SK-N-SH treated with all-trans-retinoic acid at 6 μM for 48 hours (cell line): Measurements from ENCODE around the gene LYPD6B.

Experiments used
- ATAC-seq: fragments of 200-7000 bp; cut with Tn5 transposase; 3 replicates; pipeline ENCODE4 v1.9.1; 2020; ENCODE audit warnings: mild to moderate bottlenecking, moderate library complexity
- ARNTL ChIP-seq: fragments of 450-650 bp; formaldehyde crosslinking; IDR thresholded peaks from 2 replicates; pipeline ENCODE4 v1.5.0; 2020; ENCODE audit warnings: low read depth, mild to moderate bottlenecking, moderate library complexity, borderline replicate concordance
- BACH2 ChIP-seq: fragments of 250-450 bp; sonication (Bioruptor Pico); IDR thresholded peaks from 2 replicates; pipeline ENCODE4 v1.9.0; 2021; ENCODE audit warnings: mild to moderate bottlenecking, borderline replicate concordance
- CSDC2 ChIP-seq: fragments of 250-450 bp; sonication (Bioruptor Pico); IDR thresholded peaks from 2 replicates; pipeline ENCODE4 v1.5.0; 2020; ENCODE audit warnings: mild to moderate bottlenecking, moderate library complexity
- ESRRG ChIP-seq: fragments of 250-450 bp; sonication (Bioruptor Pico); IDR thresholded peaks from 2 replicates; pipeline ENCODE4 v1.6.1; 2021; ENCODE audit warnings: mild to moderate bottlenecking
- GLIS3 ChIP-seq: fragments of 250-450 bp; sonication (Bioruptor Pico); IDR thresholded peaks from 2 replicates; pipeline ENCODE4 v1.5.0; 2020; ENCODE audit warnings: mild to moderate bottlenecking, moderate library complexity
- ISL1 ChIP-seq: fragments of 250-450 bp; sonication (Bioruptor Pico); IDR thresholded peaks from 2 replicates; pipeline ENCODE4 v2.1.2; 2022; ENCODE audit warnings: mild to moderate bottlenecking, moderate library complexity
- OSR1 ChIP-seq: fragments of 250-450 bp; sonication (Bioruptor Pico); IDR thresholded peaks from 2 replicates; pipeline ENCODE4 v1.8.0; 2022; ENCODE audit warnings: moderate library complexity, mild to moderate bottlenecking, inconsistent platforms
- PPARA ChIP-seq: fragments of 250-450 bp; sonication (Bioruptor Pico); IDR thresholded peaks from 2 replicates; pipeline ENCODE4 v1.5.0; 2020; ENCODE audit warnings: mild to moderate bottlenecking, borderline replicate concordance
- RARB ChIP-seq: fragments of 250-450 bp; sonication (Bioruptor Pico); IDR thresholded peaks from 2 replicates; pipeline ENCODE4 v1.8.0; 2021; ENCODE audit warnings: mild to moderate bottlenecking, moderate library complexity
- SNAI2 ChIP-seq: fragments of 250-450 bp; sonication (Bioruptor Pico); IDR thresholded peaks from 2 replicates; pipeline ENCODE4 v1.5.0; 2020; ENCODE audit warnings: mild to moderate bottlenecking, moderate library complexity
- TCF4 ChIP-seq: fragments of 250-450 bp; sonication (Bioruptor Pico); IDR thresholded peaks from 2 replicates; pipeline ENCODE4 v1.8.0; 2021; ENCODE audit warnings: mild to moderate bottlenecking, moderate library complexity, borderline replicate concordance
- TOX ChIP-seq: fragments of 250-450 bp; sonication (Bioruptor Pico); IDR thresholded peaks from 2 replicates; pipeline ENCODE4 v1.8.0; 2021; ENCODE audit warnings: mild to moderate bottlenecking, moderate library complexity, borderline replicate concordance
- ZFP3 ChIP-seq: fragments of 250-450 bp; sonication (Bioruptor Pico); IDR thresholded peaks from 2 replicates; pipeline ENCODE4 v1.5.0; 2020; ENCODE audit warnings: mild to moderate bottlenecking, moderate library complexity
- ZFP30 ChIP-seq: fragments of 450-650 bp; formaldehyde crosslinking; IDR thresholded peaks from 2 replicates; pipeline ENCODE4 v1.5.0; 2022; ENCODE audit warnings: mild to moderate bottlenecking, moderate library complexity
- ZNF565 ChIP-seq: fragments of 450-650 bp; formaldehyde crosslinking; conservative IDR thresholded peaks from 2 replicates; pipeline ENCODE4 v1.5.0; 2020; ENCODE audit warnings: low read depth, mild to moderate bottlenecking, moderate library complexity
- ZNF70 ChIP-seq: fragments of 450-650 bp; formaldehyde crosslinking; IDR thresholded peaks from 2 replicates; pipeline ENCODE4 v1.5.0; 2020; ENCODE audit warnings: mild to moderate bottlenecking, moderate library complexity
- ZNF8 ChIP-seq: fragments of 450-650 bp; formaldehyde crosslinking; IDR thresholded peaks from 2 replicates; pipeline ENCODE4 v1.5.0; 2020; ENCODE audit warnings: mild to moderate bottlenecking, moderate library complexity
- TF ChIP-seq, protein P1 (sequence below): fragments of 250-450 bp; sonication (Bioruptor Pico); IDR thresholded peaks from 2 replicates; pipeline ENCODE4 v1.5.1; 2020; ENCODE audit warnings: low read depth, mild to moderate bottlenecking, moderate library complexity
- TF ChIP-seq, protein P2 (sequence below): fragments of 250-450 bp; sonication (Bioruptor Pico); IDR thresholded peaks from 2 replicates; pipeline ENCODE4 v1.5.1; 2021; ENCODE audit warnings: mild to moderate bottlenecking, moderate library complexity
- TF ChIP-seq, protein P3 (sequence below): fragments of 250-450 bp; sonication (Bioruptor Pico); IDR thresholded peaks from 2 replicates; pipeline ENCODE4 v1.8.0; 2021; ENCODE audit warnings: low read depth, mild to moderate bottlenecking, moderate library complexity, borderline replicate concordance
- TF ChIP-seq, protein P4 (sequence below): fragments of 250-450 bp; sonication (Bioruptor Pico); IDR thresholded peaks from 2 replicates; pipeline ENCODE4 v1.5.0; 2020; ENCODE audit warnings: mild to moderate bottlenecking, moderate library complexity
- TF ChIP-seq, protein P5 (sequence below): fragments of 250-450 bp; sonication (Bioruptor Pico); IDR thresholded peaks from 2 replicates; pipeline ENCODE4 v1.8.0; 2020; ENCODE audit warnings: mild to moderate bottlenecking, moderate library complexity, borderline replicate concordance

The LYPD6B gene

DNA sequence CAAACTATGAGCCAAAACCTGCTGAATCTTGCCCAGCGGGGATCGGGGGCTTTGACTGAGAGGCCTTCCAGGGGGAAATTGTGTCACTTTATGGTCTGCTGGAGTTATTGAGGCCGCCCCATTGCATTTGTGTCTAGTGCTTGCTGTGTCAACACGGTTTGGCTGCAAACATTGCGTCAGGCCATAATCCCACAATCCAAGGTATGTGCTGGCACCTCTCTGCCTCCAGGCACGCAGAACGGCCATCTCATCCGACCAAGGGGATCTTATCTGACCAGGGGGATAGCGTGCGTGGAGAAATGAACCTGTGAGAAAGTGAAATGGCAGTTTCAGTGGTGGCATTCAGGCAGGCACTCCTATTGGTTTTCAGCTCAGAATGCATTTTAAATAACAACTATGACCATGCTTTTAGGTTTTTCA, 18.1 kb upstream of the LYPD6B start (continued):
- TF ChIP-seq RARB (CRISPR knock-in tag), result no peak
- no peak for TF ChIP-seq TCF4 (CRISPR knock-in tag)
- TF ChIP-seq, protein P1, sequence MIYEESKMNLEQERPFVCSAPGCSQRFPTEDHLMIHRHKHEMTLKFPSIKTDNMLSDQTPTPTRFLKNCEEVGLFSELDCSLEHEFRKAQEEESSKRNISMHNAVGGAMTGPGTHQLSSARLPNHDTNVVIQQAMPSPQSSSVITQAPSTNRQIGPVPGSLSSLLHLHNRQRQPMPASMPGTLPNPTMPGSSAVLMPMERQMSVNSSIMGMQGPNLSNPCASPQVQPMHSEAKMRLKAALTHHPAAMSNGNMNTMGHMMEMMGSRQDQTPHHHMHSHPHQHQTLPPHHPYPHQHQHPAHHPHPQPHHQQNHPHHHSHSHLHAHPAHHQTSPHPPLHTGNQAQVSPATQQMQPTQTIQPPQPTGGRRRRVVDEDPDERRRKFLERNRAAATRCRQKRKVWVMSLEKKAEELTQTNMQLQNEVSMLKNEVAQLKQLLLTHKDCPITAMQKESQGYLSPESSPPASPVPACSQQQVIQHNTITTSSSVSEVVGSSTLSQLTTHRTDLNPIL (CRISPR knock-in tag), result no peak
- TF ChIP-seq ISL1 (CRISPR knock-in tag), result no peak
- no peak for TF ChIP-seq OSR1 (CRISPR knock-in tag)
- TF ChIP-seq ARNTL (CRISPR knock-in tag), result no peak
- no peak for TF ChIP-seq CSDC2
- no peak for TF ChIP-seq GLIS3 (CRISPR knock-in tag)
- TF ChIP-seq, protein P2, sequence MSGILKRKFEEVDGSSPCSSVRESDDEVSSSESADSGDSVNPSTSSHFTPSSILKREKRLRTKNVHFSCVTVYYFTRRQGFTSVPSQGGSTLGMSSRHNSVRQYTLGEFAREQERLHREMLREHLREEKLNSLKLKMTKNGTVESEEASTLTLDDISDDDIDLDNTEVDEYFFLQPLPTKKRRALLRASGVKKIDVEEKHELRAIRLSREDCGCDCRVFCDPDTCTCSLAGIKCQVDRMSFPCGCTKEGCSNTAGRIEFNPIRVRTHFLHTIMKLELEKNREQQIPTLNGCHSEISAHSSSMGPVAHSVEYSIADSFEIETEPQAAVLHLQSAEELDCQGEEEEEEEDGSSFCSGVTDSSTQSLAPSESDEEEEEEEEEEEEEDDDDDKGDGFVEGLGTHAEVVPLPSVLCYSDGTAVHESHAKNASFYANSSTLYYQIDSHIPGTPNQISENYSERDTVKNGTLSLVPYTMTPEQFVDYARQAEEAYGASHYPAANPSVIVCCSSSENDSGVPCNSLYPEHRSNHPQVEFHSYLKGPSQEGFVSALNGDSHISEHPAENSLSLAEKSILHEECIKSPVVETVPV (CRISPR knock-in tag), result no peak
- TF ChIP-seq ZFP30 (CRISPR knock-in tag), result no peak
- no peak for TF ChIP-seq ZNF8 (CRISPR knock-in tag)
- TF ChIP-seq, all 23 proteins: peak for 0

DNA sequence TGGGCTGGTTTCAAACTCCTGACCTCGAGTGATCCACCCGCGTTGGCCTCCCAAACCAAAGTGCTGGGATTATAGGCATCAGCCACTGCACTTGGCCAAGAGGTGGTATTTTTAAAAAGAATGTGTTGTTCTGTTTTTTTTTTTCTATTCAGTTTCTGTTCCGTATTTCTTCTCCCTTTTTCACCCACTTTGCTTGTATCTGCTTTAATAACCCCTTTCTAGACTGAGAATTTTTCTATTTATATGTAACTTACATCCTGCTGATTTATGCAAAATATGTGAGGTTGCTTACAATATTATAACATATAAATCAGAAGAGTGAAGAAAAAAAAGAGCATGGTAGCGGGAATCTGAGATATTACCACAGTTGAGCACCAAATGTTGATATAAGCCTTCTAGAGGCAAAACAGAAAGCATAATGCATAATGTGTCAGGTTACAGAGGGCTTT, 17.2 kb upstream of the LYPD6B start:
- no peak for ATAC-seq
- no peak for TF ChIP-seq ZFP3
- no peak for TF ChIP-seq SNAI2
- no peak for TF ChIP-seq ZNF8 (CRISPR knock-in tag)
- no peak for TF ChIP-seq TCF4 (CRISPR knock-in tag)
- no peak for TF ChIP-seq BACH2
- no peak for TF ChIP-seq OSR1 (CRISPR knock-in tag)
- no peak for TF ChIP-seq ZFP30 (CRISPR knock-in tag)
- TF ChIP-seq, protein P3, sequence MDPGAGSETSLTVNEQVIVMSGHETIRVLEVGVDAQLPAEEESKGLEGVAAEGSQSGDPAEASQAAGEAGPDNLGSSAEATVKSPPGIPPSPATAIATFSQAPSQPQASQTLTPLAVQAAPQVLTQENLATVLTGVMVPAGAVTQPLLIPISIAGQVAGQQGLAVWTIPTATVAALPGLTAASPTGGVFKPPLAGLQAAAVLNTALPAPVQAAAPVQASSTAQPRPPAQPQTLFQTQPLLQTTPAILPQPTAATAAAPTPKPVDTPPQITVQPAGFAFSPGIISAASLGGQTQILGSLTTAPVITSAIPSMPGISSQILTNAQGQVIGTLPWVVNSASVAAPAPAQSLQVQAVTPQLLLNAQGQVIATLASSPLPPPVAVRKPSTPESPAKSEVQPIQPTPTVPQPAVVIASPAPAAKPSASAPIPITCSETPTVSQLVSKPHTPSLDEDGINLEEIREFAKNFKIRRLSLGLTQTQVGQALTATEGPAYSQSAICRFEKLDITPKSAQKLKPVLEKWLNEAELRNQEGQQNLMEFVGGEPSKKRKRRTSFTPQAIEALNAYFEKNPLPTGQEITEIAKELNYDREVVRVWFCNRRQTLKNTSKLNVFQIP (CRISPR knock-in tag), result no peak
- TF ChIP-seq, protein P1 (CRISPR knock-in tag), result no peak
- TF ChIP-seq, protein P4, sequence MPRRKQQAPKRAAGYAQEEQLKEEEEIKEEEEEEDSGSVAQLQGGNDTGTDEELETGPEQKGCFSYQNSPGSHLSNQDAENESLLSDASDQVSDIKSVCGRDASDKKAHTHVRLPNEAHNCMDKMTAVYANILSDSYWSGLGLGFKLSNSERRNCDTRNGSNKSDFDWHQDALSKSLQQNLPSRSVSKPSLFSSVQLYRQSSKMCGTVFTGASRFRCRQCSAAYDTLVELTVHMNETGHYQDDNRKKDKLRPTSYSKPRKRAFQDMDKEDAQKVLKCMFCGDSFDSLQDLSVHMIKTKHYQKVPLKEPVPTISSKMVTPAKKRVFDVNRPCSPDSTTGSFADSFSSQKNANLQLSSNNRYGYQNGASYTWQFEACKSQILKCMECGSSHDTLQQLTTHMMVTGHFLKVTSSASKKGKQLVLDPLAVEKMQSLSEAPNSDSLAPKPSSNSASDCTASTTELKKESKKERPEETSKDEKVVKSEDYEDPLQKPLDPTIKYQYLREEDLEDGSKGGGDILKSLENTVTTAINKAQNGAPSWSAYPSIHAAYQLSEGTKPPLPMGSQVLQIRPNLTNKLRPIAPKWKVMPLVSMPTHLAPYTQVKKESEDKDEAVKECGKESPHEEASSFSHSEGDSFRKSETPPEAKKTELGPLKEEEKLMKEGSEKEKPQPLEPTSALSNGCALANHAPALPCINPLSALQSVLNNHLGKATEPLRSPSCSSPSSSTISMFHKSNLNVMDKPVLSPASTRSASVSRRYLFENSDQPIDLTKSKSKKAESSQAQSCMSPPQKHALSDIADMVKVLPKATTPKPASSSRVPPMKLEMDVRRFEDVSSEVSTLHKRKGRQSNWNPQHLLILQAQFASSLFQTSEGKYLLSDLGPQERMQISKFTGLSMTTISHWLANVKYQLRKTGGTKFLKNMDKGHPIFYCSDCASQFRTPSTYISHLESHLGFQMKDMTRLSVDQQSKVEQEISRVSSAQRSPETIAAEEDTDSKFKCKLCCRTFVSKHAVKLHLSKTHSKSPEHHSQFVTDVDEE (CRISPR knock-in tag), result no peak
- TF ChIP-seq ARNTL (CRISPR knock-in tag), result no peak
- TF ChIP-seq PPARA (CRISPR knock-in tag), result no peak
- no peak for TF ChIP-seq ZNF70 (CRISPR knock-in tag)
- no peak for TF ChIP-seq ISL1 (CRISPR knock-in tag)
- TF ChIP-seq, protein P5, sequence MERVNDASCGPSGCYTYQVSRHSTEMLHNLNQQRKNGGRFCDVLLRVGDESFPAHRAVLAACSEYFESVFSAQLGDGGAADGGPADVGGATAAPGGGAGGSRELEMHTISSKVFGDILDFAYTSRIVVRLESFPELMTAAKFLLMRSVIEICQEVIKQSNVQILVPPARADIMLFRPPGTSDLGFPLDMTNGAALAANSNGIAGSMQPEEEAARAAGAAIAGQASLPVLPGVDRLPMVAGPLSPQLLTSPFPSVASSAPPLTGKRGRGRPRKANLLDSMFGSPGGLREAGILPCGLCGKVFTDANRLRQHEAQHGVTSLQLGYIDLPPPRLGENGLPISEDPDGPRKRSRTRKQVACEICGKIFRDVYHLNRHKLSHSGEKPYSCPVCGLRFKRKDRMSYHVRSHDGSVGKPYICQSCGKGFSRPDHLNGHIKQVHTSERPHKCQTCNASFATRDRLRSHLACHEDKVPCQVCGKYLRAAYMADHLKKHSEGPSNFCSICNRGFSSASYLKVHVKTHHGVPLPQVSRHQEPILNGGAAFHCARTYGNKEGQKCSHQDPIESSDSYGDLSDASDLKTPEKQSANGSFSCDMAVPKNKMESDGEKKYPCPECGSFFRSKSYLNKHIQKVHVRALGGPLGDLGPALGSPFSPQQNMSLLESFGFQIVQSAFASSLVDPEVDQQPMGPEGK (CRISPR knock-in tag), result no peak
- TF ChIP-seq ZNF565 (CRISPR knock-in tag), result no peak
- TF ChIP-seq, protein P2 (CRISPR knock-in tag), result no peak
- TF ChIP-seq ESRRG (CRISPR knock-in tag), result no peak
- TF ChIP-seq TOX (CRISPR knock-in tag), result no peak
- TF ChIP-seq RARB (CRISPR knock-in tag), result no peak
